HG03280 (cell line): Measurements from ENCODE around the gene RAB27A.
A peak's percentile ranks its signal among the peaks of the same experiment; 100 is the strongest.
"Not testable (repeated sequence)": the region's sequence is repeated elsewhere in the genome, so short reads cannot be mapped to it uniquely, and the experiment has no call there.

ENCODE experiments used
- ATAC-seq: cut with Tn5 transposase; IDR thresholded peaks from one replicate; pipeline ENCODE4 v1.9.1; 2021; ENCODE audit warnings: mild to moderate bottlenecking, moderate library complexity; ENCODE audit not compliant: unreplicated experiment

The RAB27A gene

DNA sequence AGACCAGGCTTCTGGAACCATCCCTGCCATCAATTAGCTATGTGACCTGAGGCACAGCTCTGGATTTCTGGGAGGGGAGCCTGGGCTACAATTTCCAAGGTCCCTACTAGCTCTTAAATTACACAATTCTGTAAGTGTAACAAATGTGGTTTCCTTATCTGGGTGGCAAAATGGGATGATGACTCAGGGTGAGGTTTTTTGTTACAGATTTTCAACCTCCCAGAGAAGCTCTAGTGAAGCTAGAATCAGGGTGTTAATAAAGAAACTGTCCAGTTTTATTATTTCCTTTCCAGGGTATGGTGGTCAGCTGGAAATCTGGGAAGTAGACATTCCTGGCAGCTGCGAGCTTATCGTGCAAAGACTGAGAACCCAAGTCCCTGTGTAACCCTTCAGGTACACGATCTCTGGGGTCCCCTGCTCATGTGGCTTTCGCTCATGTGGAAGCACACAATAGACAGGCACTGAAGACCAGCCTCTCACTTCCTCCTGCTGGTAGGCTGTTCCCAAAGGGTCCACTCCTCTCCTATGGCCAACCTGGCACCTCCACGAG, 7.3 kb downstream of the RAB27A start:
- no peak for ATAC-seq

DNA sequence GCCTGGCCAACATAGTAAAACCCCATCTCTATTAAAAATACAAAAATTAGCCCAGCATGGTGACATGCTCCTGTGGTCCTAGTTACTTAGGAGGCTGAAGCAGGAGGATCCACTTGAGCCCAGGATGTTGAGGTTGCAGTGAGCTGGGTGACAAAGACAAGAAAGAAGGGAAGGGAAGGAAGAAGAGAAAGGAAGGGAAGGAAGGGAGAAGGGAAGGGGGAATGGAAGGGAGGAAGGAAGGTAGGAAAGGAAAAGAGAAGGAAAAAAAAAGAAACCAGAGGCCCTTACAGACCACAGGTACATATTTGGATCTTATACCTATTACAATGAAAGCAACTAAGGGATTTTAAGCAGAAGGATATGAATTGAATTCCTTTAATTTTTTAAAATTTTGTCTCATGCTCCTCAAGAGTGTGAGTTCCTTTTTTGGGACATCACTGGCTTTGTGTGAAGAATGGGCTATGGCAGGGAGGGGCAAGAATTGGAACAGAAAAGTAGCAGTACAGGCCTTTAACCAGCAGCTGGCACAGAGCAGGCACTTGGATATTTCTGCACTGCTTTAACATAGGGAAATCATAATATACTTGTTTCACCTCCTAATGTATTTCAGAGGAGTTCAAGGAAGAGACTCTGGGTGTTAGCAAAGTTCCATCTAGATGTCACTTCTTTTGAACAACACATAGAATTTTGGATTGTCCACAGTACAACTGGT, 7.9 kb downstream of the RAB27A start:
- ATAC-seq, result no peak

DNA sequence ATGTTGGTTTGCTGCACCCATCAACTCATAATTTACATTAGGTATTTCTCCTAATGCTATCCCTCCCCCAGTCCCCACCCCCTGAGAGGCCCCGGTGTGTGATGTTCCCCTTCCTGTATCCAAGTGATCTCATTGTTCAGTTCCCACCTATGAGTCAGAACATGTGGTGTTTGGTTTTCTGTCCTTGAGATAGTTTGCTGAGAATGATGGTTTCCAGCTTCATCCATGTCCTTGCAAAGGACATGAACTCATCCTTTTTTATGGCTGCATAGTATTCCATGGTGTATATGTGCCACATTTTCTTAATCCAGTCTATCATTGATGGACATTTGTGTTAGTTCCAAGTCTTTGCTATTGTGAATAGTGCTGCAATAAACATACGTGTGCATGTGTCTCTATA, 9.0 kb downstream of the RAB27A start:
- ATAC-seq, result not testable (repeated sequence)

DNA sequence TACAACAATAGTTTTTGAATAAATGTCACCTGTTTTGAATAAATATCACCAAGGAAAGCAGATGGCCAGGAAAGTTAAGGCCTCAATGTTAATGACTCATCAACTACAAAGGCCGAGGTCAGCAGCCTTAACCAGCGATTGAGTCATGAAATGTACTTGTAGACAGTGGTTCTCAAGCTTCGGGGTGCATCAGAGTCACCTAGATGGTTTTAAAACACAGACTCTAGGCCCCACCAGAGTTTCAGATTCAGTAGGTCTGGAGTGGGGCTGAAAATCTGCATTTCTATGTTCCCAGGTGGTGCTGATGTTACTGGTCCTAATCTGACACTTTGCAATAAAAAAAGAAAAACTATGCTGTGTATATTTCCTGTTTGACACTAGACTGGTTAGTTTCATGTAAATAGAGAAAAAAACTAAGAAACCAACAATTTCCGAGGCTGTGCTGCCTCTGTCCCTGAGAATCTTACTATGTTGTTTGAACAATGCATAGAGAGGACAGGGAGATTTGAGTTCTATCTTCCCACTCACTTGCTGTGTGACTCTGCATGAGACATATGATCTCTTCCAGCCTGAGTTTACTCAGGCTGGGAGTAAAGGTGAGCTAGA, 9.8 kb downstream of the RAB27A start:
- peak; percentile 84 for ATAC-seq

DNA sequence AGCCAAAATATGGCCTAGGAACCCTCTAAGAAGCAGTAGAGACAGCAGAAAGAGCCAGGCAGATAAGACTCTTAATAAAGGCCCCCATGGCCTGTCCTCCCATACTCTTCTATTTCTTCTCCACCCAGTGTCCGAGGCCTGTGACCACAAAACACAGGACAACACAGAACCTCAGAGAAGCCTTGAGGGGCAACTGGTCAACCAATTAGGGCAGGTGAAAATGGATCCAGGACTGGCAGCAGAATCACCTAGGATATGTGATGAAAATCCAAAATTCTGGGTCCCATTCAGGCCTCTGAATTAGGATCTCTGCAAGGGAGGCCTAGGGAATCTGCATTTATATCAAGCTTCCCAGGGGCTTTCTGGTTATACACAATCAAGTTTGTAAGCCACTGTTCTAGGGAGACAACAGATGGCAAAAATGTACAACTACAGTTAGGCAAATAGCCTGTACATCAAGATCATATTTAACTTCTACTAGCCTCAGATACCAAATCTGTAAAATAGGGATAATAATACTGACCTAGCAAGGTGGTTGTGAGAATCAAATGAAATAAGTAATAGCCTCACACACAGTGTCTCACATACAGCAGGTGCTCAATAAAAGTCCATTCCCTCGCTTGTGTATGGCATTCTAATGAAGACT, 10.4 kb downstream of the RAB27A start:
- no peak for ATAC-seq

DNA sequence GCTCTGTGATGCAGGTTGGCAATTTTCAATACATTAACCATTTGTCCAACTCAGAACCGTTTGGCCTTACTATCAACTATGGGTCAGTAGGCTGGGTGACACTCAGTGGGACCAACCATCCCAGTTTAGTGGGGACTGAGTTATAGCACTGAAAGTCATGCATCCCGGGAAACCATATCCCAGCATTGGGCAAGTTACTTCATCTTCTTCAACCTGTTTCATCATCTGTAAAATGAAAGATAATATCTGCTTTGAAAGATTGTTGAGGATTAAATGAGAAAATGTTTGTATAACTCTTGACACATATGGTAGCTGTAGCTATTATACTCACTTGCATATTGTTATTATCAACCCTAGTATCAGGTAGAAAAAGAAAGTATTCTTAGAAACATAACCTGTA, 11.9 kb downstream of the RAB27A start:
- no peak for ATAC-seq

DNA sequence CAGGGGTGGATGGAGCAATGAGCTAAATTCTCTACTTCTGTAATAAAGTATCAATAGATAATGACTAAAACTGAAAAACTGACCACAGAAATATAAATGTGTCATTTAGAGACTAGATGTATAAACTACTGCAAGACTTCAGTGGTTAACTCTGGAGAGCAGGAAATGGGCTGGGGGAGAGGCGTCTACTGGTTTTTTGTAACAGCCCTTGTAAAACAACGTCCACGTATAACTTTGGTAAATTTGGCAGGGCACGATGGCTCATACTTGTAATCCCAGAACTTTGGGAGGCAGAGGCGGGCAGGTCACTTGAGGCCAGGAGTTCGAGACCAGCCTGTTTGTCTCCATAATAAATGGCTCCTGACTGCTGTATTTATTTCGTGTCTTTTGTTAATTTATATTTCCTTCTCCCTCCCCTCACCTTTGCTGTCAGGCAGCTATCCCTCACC, 12.5 kb downstream of the RAB27A start:
- ATAC-seq, result peak; percentile 33

DNA sequence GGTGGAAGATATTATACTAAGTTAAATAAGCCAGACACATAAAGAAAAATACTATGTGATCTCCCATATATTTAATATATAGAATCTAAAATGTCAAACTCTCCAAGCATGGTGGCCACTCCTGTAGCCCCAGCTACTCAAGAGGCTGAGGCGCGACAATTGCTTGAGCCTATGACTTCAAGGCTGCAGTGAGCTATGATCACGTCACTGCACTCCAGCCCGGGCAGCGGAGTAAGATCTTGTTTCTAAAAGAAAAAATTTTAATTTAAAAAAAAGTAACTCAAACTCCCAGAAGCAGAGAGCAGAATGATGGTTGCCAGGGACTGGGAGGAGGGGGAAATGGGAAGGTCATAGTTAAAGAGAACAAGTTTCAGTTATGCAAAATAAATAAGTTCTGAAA, 13.3 kb downstream of the RAB27A start:
- ATAC-seq, result no peak

DNA sequence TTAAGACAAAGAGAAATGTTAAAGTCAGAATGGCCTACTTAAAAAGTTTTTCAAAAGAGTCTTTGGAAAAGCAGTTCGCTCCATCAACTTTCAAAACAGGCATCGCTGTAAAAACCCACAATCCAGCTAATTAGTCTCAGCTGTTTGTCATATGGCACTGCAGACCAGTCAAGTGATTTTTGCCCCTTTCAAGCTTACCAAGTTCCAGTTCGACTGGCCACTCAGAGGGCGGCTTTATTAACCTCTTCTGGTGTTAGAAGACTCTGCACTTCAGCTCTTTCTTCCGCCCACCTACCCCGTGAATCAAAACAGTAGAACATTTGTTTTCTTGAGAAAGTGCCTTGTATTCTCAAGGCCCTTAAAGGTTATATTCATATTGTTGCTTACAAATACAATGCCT, 19.3 kb downstream of the RAB27A start:
- ATAC-seq, result no peak

DNA sequence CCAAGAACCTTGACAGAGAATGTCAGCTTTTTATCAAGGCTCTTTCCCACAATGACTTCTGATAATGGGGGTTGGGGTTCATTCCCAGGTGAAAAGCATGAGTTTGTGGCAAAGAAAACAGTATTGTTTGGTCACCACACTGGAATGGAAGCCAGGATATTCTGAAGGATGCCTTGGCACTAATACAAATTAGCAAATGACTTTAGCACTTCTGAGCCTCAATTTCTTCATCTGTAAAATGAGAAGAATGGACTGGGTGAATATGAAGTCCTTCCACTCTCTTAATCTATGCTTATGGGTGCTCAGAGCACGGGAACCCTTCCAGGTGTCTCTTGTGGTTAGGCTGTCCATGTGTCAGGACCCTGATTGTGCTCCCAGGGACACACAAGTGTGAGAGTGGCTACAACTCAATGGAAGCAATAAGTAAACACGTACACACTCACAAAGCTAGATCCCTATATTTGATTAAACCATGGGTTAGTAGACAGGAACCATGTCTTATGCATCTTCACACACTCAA, 21.4 kb downstream of the RAB27A start:
- ATAC-seq, result no peak

DNA sequence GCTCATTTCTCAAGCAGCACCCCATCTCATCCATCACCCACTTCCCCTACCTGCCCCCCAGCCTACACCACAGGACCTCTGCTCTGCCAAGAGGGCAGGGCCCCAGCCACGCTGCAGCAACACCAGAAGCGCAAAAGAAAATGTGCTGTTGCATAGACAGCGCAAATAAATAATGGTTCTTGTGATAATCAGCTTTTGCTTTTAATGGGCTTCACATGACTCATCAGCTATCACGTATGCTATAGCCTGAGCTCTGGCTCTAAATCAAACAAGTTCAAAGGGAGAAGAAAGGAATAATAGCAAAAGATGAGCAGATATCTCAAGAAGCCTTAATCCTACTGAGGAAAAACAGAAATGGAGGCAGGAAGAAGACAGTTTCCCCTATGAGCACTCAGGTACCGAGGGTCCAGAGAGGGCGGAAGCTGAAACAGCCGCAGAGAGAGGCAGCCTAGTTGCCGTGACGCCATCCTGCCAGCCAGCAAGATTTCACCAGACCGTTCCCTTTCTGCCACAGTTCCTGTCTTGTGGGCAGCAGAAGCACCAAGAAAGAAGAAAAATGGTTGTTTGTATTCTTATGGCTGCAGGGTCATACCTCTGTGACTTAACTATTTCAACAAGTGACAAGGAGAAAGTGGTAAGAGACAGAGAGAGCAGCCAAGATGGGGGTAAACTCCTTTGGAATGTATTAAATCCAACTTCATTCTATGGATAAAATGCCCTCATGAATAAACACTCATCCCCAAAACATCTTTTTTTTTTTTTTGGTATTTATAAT, 22.0 kb downstream of the RAB27A start:
- peak; percentile 93 for ATAC-seq

DNA sequence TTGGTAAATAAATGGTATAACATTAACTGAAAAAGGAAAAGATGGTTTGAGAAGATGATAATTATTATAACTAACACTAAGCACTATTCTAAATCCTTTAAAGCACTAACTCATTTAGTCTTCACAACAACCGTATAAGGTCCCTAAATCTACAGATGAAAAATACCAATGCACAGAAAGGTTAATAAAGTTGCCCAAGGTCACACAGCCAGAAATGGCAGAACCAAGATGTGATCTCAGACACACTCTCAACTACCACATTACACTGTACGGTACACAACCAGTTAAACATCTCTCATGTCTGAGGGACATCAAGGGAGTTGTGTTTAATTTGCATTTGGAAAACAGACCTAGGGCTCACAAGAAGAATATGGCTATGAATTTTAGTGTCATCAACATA, 23.1 kb downstream of the RAB27A start:
- ATAC-seq, result no peak

DNA sequence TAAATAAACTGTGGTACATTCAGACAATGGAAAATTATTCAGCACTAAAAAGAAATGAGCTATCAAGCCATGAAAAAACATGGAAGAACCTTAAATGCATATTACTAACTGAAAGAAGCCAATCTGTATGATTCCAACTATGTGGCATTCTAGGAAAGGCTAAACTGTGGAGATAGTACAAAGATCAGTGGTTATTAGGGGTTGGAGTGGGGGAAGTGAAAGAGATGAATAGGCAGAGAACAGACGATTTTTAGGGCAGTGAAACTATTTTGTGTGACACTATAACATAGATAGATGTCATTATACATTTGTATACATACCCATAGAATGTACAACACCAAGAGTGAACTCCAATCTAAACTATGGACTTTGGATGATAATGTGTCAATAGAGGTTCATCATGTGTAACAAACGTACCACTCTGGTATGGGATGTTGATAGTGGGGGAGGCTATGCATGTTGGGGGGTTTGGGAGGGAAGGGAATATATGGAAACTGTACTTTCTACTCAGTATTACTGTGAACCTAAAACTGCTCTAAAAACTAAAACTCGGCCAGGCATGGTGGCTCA, 29.0 kb downstream of the RAB27A start:
- no peak for ATAC-seq

DNA sequence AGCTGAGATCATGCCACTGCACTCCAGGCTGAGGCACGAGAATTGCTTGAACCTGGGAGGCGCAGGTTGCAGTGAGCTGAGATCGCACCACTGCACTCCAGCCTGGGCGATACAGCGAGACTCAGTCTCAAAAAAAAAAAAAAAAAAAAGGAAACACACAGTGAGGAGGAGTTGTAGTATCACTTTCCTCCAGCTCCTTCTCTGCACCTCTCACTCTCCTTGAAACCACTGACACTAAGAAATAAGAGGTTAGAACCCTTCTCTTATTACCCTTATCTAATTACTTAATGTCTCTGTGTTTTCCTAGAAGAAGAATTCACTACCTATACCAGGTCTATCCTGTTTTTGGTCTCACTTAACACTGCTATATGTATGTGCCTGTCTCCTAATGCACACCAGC, 31.7 kb downstream of the RAB27A start:
- no peak for ATAC-seq

DNA sequence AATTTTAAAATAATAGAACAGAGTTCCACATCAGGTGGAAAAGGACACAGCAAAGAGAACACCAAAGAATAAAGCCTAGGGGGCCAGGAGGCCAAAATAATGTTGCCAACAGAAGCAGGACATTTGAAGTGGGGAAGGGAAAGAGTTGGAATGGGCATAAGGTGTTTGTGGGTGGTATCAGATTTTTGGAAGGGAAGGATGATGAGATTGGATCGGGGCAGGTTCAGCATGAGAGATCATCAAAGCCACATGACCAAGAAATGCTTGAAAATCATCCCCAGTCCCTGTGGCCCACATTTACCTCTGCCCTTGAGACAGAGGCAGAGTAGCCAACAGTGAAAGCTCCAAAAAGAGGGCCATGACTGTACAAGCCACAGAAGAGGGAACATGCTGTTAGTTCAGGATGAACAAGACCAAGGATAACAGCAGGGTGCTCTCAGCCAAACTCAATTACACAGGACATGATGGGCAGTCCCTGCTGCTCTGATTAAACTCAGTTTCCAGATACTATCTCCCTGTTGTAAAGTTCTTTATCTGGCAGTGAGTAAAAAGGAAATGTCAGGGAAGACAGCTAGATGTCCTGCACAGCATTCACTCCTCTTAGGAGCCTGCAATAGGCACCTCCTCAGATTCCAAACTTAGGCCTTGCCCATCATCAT, 32.5 kb downstream of the RAB27A start:
- no peak for ATAC-seq

DNA sequence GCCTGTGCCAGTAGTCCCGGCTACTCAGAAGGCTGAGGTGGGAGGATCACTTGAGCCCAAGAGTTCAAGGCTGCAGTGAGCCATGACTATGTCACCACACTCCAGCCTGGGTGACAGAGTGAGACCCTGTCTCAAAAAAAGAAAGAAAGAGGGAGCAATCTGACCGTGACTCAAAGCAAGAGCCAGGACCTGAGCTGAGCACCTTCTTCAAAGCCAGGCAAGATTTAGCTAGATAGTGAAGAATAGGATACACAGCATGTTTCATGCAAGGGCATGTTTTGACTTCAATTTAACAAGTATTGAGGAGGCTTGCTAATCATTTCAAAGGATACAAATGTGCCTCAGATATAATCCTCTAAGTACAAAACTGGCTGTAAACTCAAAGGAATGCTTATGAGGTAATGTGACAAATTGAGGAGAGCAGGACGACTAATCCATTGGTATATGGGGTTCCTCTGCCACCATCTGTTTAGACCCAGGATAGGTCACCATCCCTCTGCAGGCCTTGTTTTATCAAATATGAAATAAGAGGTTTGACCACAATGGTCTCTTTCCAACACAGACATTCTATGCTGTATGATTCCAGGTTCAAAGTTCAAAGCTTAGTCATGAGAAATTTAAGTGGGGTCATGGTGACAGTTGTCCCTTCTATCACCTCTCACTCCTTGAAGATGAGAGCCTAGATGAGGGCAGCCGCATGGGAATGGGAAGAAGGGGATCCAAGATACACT, 33.2 kb downstream of the RAB27A start:
- ATAC-seq, result no peak

DNA sequence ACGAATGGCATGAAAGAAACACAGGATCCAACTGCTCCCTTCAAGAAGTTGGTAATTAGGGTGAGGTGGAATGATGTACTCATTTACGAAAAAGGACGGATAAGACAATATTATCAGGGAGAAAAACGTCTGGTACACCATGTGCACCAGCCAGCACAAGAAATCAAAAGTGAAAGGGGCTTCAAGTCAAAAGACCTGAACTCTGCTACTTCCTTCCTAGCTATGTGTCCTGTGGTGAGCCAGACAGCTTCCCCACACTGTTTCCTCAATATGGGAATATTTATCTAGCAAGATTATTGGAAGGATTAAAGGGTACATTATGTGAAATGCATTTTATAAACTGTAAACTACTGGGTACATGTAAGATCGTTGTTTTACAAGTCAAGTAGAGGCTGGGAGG, 33.9 kb downstream of the RAB27A start:
- ATAC-seq, result peak; percentile 49

DNA sequence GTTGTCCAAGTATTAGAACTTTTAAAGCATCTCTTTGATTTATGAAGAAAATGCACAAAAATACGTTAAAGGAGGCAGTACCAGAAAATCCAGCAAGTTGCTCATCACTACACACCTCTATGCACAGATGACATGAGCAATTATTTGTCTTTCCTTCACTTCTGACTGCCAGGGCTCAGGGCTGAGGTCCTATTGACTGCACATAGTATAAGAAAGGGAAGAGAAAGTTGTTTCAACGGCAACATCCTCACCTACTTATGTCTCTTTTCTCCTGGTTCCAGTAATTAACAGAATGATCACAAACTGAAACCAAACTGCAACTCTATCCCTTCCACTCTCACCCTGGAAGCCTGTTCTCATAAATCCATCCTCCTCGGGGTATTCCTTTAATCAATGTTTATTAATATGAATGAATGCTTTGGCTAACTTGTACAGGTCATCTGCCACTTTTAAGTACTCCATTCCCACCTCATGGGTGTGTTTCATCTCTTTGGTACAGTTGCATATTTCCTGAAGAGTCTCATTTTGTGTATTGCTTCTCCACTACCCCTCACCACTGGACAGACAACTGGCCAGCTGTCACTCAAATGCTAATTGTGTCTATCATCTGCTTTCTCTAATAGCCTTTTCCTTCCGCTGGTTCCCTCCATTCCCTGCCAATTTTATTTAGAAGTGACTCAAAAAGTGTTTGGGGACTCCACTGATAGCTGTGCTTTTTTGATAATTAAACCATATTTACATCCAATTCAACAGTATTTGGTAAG, 34.5 kb downstream of the RAB27A start:
- ATAC-seq, result peak; percentile 47

DNA sequence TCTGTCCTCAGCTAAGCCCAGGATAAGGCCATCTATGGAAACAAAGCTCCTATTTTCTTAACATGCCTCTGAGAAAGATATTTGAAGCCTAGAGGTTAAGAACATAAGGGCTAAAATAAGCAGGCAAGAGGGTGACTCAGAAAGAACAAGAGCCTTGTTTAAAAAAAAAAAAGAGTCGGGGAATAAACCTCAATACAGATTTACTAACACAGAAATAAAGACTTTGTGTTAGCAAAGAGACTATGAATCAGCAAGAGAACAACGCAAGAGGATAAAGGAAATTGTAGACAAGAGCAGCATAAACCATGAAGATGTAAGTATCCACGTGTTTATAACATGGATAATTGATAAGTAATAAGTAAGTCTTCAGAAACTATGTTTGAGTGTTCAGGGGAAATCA, 36.0 kb downstream of the RAB27A start:
- ATAC-seq, result no peak
